GM21528 (cell line): ENCODE measurements around the gene KCNQ1OT1.

ENCODE experiments used
- ATAC-seq: cut with Tn5 transposase; IDR thresholded peaks from one replicate; pipeline ENCODE4 v1.9.1; 2021; ENCODE audit warnings: mild to moderate bottlenecking, moderate library complexity; ENCODE audit not compliant: unreplicated experiment, low FRiP score

KCNQ1OT1 gene

GRCh38 chr11:2586087-2586792 lies 113.6 kb downstream of the KCNQ1OT1 start:
- ATAC-seq, result no peak

GRCh38 chr11:2585566-2586086 lies 114.2 kb downstream of the KCNQ1OT1 start:
- ATAC-seq, result no peak

DNA sequence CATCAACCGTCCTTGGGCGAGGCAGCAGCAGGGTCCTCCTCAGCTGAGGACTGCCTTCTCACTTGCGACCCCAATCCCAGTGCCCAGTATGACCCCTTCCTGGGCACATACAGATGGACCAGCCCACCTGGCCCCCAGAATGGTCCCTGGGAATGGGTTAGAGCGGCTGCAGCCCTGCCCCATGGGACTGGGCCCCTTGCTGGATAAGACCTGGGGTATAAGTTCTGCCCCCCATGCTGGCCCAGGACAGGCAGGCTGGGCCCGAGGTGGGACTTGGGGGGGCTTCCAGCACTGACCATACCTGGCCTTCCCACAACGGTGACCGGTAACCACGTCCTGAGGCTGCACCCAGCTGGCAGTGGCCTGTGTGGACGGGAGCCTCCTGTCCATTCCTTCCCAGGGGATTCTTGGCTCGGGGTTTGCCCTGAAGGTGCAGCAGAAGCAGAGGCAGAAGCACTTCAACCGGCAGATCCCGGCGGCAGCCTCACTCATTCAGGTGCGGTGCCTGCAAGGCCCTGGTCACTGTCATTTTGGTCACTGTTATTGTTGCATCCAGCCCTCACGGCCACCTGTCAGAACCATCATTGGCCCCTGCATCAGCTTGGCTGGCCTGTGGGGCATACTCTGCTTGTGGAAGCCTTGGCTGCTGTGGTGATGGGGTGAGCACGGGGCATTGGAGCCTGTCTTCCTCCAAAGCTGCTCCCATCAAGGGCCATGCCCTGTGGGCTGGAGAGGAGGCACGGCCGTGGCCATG lies 114.8 kb downstream of the KCNQ1OT1 start:
- ATAC-seq, result no peak

DNA sequence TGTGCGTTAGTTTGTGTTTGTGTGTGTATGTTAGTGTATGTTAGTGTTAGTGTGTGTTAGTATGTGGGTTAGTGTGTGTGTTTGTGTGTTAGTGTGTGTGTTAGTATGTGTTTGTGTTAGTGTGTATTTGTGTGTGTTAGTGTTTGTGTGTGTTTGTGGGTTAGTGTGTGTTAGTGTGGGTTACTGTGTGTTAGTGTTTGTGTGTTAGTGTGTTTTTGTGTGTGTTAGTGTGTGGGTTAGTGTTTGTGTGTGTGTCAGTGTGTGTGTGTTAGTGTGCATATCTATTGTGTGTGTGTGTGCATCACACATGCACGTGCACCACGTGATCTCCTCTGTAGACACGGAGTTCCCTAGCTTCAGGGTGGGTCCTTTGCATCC lies 115.4 kb downstream of the KCNQ1OT1 start:
- ATAC-seq, result no peak

- no peak for ATAC-seq
Measured at GRCh38 chr11:2583605-2583958, 116.2 kb downstream of the KCNQ1OT1 start.

- ATAC-seq, result no peak
Measured at GRCh38 chr11:2582946-2583604, 116.7 kb downstream of the KCNQ1OT1 start.

DNA sequence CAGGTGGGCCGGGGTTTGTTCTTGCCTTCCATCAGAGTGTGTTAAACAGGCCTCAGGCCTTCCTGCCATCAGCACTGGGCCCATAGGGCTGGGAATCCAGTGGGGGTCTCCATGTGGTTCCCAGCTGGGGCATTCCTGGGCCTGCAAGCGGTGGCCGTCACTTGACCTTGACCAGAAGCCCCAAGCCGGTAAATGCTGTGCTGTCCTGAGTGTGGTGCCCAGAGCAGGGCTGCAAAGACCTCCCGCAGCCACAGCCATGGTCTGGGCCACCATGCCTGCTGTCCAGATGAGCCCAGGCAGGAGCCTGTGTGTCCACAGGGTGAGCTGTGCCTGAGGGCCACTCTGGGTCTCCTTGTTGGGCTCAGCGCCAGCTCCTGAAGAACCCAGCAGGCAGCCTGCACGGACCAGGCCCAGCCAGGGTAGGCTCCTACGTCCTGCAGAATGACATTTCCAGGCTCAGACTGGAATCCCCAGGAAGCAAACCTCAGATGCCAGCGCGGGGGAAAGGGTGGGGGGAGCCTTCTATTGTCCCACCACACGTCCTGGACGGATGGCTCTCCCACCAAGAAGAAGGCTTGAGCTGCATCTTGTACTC lies 117.3 kb downstream of the KCNQ1OT1 start:
- no peak for ATAC-seq

DNA sequence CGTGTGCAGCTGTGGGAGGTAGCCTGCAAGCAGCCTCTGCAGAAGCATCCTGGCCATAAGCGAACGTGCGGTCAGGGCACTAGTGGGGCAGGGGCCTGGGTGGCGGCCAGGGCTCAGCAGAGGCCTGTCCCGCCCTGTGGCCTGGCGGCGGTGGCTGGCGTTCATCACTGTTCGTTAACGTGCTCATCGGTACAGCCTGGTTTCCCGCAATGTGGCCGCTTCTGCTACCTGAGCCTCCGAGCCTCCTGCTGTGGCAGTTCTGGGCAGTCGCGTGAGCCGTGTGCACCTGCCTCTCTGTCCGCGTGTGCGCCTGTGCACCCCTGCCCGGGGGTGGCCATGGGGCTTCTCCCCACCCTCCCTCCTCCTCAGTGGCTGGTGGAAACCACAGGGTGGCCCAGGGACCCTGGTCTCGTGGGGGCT lies 117.9 kb downstream of the KCNQ1OT1 start:
- ATAC-seq, result no peak

GRCh38 chr11:2581151-2581930 lies 118.5 kb downstream of the KCNQ1OT1 start:
- ATAC-seq, result no peak

DNA sequence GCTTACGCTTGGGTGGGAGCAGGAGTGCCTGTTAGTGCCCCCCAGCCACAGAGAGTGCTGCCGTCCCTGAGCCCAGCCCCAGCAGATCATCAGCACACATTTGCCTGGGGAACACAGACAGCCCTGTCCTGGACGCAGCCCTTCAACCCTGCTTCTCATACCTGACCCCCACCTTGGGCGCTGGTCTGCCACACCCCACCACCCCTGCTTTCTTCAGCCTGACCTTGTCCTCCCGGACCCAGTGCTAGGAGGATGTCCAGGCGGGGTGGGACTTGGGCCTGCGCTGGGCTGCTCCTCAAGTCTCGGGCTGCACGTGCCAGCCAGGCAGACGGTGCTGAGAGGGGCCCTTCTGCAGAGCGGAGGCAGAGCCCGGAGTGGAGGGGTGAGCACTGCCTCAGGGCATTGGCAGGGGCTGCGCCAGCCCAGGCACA lies 119.2 kb downstream of the KCNQ1OT1 start:
- ATAC-seq, result no peak

GRCh38 chr11:2580061-2580421 lies 119.8 kb downstream of the KCNQ1OT1 start:
- ATAC-seq, result no peak

- ATAC-seq, result no peak
Measured at GRCh38 chr11:2579315-2580060, 120.3 kb downstream of the KCNQ1OT1 start.

- ATAC-seq, result no peak
Measured at GRCh38 chr11:2578929-2579270, 120.9 kb downstream of the KCNQ1OT1 start.

DNA sequence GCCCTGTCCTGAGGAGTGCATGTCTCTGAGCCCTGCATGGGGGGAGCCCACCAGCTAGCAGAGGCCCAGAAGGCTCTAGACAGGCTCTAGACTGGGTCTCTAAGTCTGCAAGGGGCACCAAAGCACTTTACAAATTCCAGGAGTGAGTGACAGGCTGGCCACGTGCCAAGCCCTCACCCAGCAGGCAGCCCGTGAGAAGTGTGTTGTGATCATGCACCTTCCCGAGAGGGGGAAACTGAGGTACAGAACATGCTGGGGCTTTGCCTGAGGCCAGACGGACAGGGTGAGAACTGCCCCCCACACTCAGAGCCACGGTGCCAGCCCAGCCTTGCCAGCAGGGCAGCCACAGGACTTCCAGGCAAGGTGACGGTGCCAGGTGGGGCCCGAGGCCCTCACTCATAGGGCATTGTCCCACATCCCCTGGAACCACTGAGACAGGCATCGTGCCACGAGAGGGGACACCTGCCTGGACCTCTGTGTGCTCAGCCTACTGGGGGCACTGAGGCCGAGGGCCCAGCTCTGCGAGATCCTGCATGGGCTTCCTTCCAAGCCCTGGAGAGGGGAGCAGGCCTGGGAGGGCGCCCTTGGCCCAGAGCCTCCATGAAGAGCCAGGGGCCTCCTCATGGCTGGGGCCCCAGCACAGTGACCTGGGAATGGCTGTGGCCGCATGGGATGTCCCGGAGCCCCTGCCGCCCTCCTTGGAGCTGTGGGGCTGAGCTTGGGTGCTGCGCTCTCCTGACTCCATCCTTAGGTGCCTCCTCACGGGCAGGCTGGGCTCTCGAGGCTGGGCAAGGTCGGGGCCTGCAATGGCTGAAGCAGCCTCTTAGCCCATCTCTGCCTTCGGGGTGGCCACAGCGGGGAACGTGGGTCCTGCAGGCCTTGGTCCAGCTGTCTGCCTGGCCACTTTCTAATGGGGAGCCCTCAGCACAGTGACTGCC lies 121.5 kb downstream of the KCNQ1OT1 start:
- no peak for ATAC-seq

- ATAC-seq, result no peak
Measured at GRCh38 chr11:2577031-2577990, 122.5 kb downstream of the KCNQ1OT1 start.

GRCh38 chr11:2576549-2576948 lies 123.2 kb downstream of the KCNQ1OT1 start:
- ATAC-seq, result no peak

- no peak for ATAC-seq
Measured at GRCh38 chr11:2576111-2576510, 123.7 kb downstream of the KCNQ1OT1 start.
